IMR-90 (cell line): ENCODE measurements around the gene METTL23. TPM values are rescaled to one million over a fixed set of nuclear protein-coding genes. Genes with fewer than 3 reads are reported as not detected.
"Not testable (repeated sequence)": the region's sequence is repeated elsewhere in the genome, so short reads cannot be mapped to it uniquely, and the experiment has no call there.

Experiments
- ATAC-seq: fragments of 200-7000 bp; cut with Tn5 transposase; 2 replicates; pipeline ENCODE4 v1.9.1; 2020; ENCODE audit warnings: low read depth, mild to moderate bottlenecking, moderate library complexity
- BruUV-seq: library from RNA; stranded (reverse); fragments of 400-500 nt; replicated peaks from 2 replicates; lab custom pipeline; 2021; lab: Mats Ljungman, UMichigan
- CTCF ChIA-PET: fragments of 300-600 bp; formaldehyde crosslinking; extraction: SDS; loops from one replicate; lab custom pipeline; 2021; ENCODE audit warnings: antibody characterized with exemption; lab: Yijun Ruan, JAX
- POLR2A ChIA-PET: fragments of 300-600 bp; sonication (Branson Sonifier 250); formaldehyde crosslinking; loops from one replicate; lab custom pipeline; 2022; ENCODE audit warnings: antibody characterized with exemption; ENCODE audit not compliant: unreplicated experiment; lab: Charles Lee
- DNase-seq: peaks from one replicate; pipeline ENCODE4 v3.0.0; 2013
- H2AFZ ChIP-seq: replicated peaks from 2 replicates; pipeline ENCODE3; 2013; ENCODE audit warnings: low read length, mild to moderate bottlenecking; ENCODE audit not compliant: poor library complexity
- H2AK5ac ChIP-seq: 2 replicates; pipeline ENCODE4 v1.6.1; 2013; ENCODE audit warnings: low read depth, low read length, inconsistent platforms
- H2AK9ac ChIP-seq: replicated peaks from 2 replicates; pipeline ENCODE3; 2013; ENCODE audit warnings: mild to moderate bottlenecking, low read depth, low read length, moderate library complexity; ENCODE audit not compliant: poor library complexity
- H2BK120ac ChIP-seq: 2 replicates; pipeline ENCODE4 v1.6.1; 2013; ENCODE audit warnings: low read depth, low read length, inconsistent platforms
- H2BK15ac ChIP-seq: 3 replicates; pipeline ENCODE4 v1.6.1; 2013; ENCODE audit warnings: low read depth, low read length, inconsistent platforms
- H2BK20ac ChIP-seq: 2 replicates; pipeline ENCODE4 v1.6.1; 2013; ENCODE audit warnings: low read depth, mild to moderate bottlenecking, inconsistent platforms, low read length, moderate library complexity
- H2BK5ac ChIP-seq: 2 replicates; pipeline ENCODE4 v1.6.1; 2013; ENCODE audit warnings: mild to moderate bottlenecking, low read depth, low read length, inconsistent platforms; ENCODE audit not compliant: poor library complexity, severe bottlenecking
- H3K14ac ChIP-seq: replicated peaks from 2 replicates; pipeline ENCODE4 v1.6.1; 2013; ENCODE audit warnings: low read depth, low read length, inconsistent platforms
- H3K18ac ChIP-seq: 2 replicates; pipeline ENCODE4 v1.6.1; 2013; ENCODE audit warnings: low read depth, low read length, control low read depth
- H3K23ac ChIP-seq: 2 replicates; pipeline ENCODE4 v1.6.1; 2013; ENCODE audit warnings: low read depth, low read length, inconsistent platforms
- H3K27ac ChIP-seq: 2 replicates; pipeline ENCODE4 v1.5.1; 2013; ENCODE audit warnings: mild to moderate bottlenecking, control low read depth, low read length; ENCODE audit not compliant: insufficient read depth
- H3K27me3 ChIP-seq: 2 replicates; pipeline ENCODE4 v1.6.1; 2013; ENCODE audit warnings: low read length; ENCODE audit not compliant: control insufficient read depth, insufficient read depth
- H3K36me3 ChIP-seq: 2 replicates; pipeline ENCODE4 v1.6.1; 2013; ENCODE audit warnings: low read length, mixed read lengths; ENCODE audit not compliant: control insufficient read depth, insufficient read depth
- H3K4ac ChIP-seq: 2 replicates; pipeline ENCODE4 v1.6.1; 2013; ENCODE audit warnings: low read depth, low read length, inconsistent platforms
- H3K4me1 ChIP-seq: 2 replicates; pipeline ENCODE4 v1.6.1; 2013; ENCODE audit warnings: low read length, mixed read lengths; ENCODE audit not compliant: control insufficient read depth, insufficient read depth
- H3K4me2 ChIP-seq: 2 replicates; pipeline ENCODE4 v1.6.1; 2013; ENCODE audit warnings: low read depth, mild to moderate bottlenecking, control low read depth, low read length, moderate library complexity
- H3K4me3 ChIP-seq: 2 replicates; pipeline ENCODE4 v1.5.1; 2013; ENCODE audit warnings: low read depth, mild to moderate bottlenecking, control low read depth, low read length, moderate library complexity; ENCODE audit not compliant: insufficient read depth
- H3K56ac ChIP-seq: 2 replicates; pipeline ENCODE4 v1.6.1; 2013; ENCODE audit warnings: low read length, inconsistent platforms; ENCODE audit not compliant: insufficient read depth; ENCODE audit errors: extremely low read depth
- H3K79me1 ChIP-seq, 2 experiments: 2 replicates each; pipeline ENCODE4 v1.6.1; 2013; ENCODE audit warnings: low read length in 2 of 2, inconsistent platforms in 1 of 2, low read depth in 1 of 2
- H3K9ac ChIP-seq: 2 replicates; pipeline ENCODE4 v1.6.1; 2013; ENCODE audit warnings: low read depth, low read length, control low read depth
- H3K9me1 ChIP-seq: 2 replicates; pipeline ENCODE4 v1.6.1; 2013; ENCODE audit warnings: low read length, inconsistent platforms; ENCODE audit not compliant: insufficient read depth
- H3K9me3 ChIP-seq: 2 replicates; pipeline ENCODE4 v1.6.1; 2013; ENCODE audit warnings: low read length; ENCODE audit not compliant: control insufficient read depth, insufficient read depth
- H4K20me1 ChIP-seq: 2 replicates; pipeline ENCODE4 v1.6.1; 2013; ENCODE audit warnings: low read length, inconsistent platforms; ENCODE audit not compliant: insufficient read depth
- H4K5ac ChIP-seq: 2 replicates; pipeline ENCODE4 v1.6.1; 2013; ENCODE audit warnings: mild to moderate bottlenecking, low read depth, low read length, control low read depth
- H4K8ac ChIP-seq, 2 experiments: 2 replicates each; pipeline ENCODE4 v1.6.1; 2013; ENCODE audit warnings: low read depth in 2 of 2, low read length in 2 of 2, control low read depth in 1 of 2, inconsistent platforms in 1 of 2
- H4K91ac ChIP-seq: 2 replicates; pipeline ENCODE4 v1.6.1; 2013; ENCODE audit warnings: low read depth, low read length, inconsistent platforms; ENCODE audit not compliant: insufficient read depth
- WGBS, 2 experiments: methylation state at CpG; one replicate each; pipeline versions ENCODE4 v1.1.5 to v1.1.7; 2013; ENCODE audit warnings: missing lambda C conversion rate in 2 of 2; ENCODE audit not compliant: insufficient read length in 1 of 2; ENCODE audit errors: extremely low coverage in 2 of 2; 5-methylcytosine and 5-hydroxymethylcytosine counted together
- dilution Hi-C: fragments of 300-500 bp; cut with HindIII; formaldehyde crosslinking; loops from one replicate; pipeline ENCODE4 v1.14.3; 2018; ENCODE audit warnings: low sequenced_read_pairs; ENCODE audit not compliant: unreplicated experiment
- in situ Hi-C: fragments of 300-500 bp; cut with MboI; formaldehyde crosslinking; loops from 3 replicates; pipeline ENCODE4 v1.14.3; 2019; ENCODE audit warnings: low sequenced_read_pairs, inconsistent platforms, mixed read lengths
- intact Hi-C: fragments of 100-400 bp; cut with micrococcal nuclease; formaldehyde crosslinking; loops from 2 replicates; pipeline ENCODE4 v1.10.0; 2022
- polyA plus RNA-seq, 3 experiments: library from polyadenylated mRNA; depleted of rRNA; stranded (reverse); fragments of >200 nt; gene quantifications; 2 replicates each; pipeline ENCODE4 v1.2.3, GENCODE V29; 2012; ENCODE audit warnings: low replicate concordance in 1 of 3
- total RNA-seq: library from RNA; depleted of rRNA; stranded (reverse); fragments of >200 nt; gene quantifications from 2 replicates; pipeline ENCODE4 v1.2.3, GENCODE V29; 2012

METTL23 gene
- total and polyA plus RNA-seq, 2 of the 4 experiments (the other 2 are of a cell fraction) = 18.8 to 32.1 TPM

- dilution Hi-C loops, H3K4me2 ChIP-seq, H3K4me1 ChIP-seq, H2AK5ac ChIP-seq, H3K9me1 ChIP-seq, H2BK15ac ChIP-seq, H3K23ac ChIP-seq, POLR2A ChIA-PET, H3K27me3 ChIP-seq, H3K9me3 ChIP-seq, H2BK120ac ChIP-seq, H3K14ac ChIP-seq, H2AFZ ChIP-seq, H3K18ac ChIP-seq, H2BK5ac ChIP-seq, H3K27ac ChIP-seq, H4K8ac ChIP-seq, H2BK20ac ChIP-seq, H3K56ac ChIP-seq, ATAC-seq, BruUV-seq, H4K5ac ChIP-seq, H3K4me3 ChIP-seq, H3K9ac ChIP-seq, H4K91ac ChIP-seq, H3K4ac ChIP-seq, in situ Hi-C loops, DNase-seq, H2AK9ac ChIP-seq: not testable (repeated sequence)
- peaks cover 10 to 20% of the 10 kb centered on the region in 2 experiments for H3K79me1 ChIP-seq
- peaks cover 17% of the 10 kb centered on the region for H4K20me1 ChIP-seq
- intact Hi-C loops = loop anchor here (5.0 kb wide), 1 partner anchor 318 kb away; no protein-coding TSS in a partner anchor
- CTCF ChIA-PET = interaction anchor here (0.6 to 1.1 kb wide), 2 partner anchors 9 to 33 kb away, joined by 3 read pairs; no protein-coding TSS in a partner anchor
- WGBS, 2 experiments = 80% methylated on average over 6 of the region's 17 CpGs; no CpG with 5 or more reads in 1 of the 2 experiments
- peaks cover 14% of the 10 kb centered on the region for H3K36me3 ChIP-seq
Measured at GRCh38 chr17:76739568-76740115, 13.0 kb downstream of the METTL23 start.
